ENCODE data around the gene OLIG1. TPM values are rescaled to one million over a fixed set of nuclear protein-coding genes. Genes with fewer than 3 reads are reported as not detected.

OLIG1 gene
- total RNA-seq, 1 experiment from 2014 or later: not detected

GRCh38 chr21:33064623-33065390 lies 5.1 kb upstream of the OLIG1 start:
- Histone ChIP-seq H4K20me1 (ENCODE audit: low read length) (no peaks in the 10 kb centered on the region), H3K9me2 (replicated peaks; ENCODE audit: low read length) (no peaks in the 10 kb centered on the region), H3K79me2 (ENCODE audit: low read length) (no peaks in the 10 kb centered on the region), H3K27ac (ENCODE audit: low read length) (no peak overlapping the region), H3K9me3 (ENCODE audit: low read length) (no peaks in the 10 kb centered on the region), H3K4me1 (ENCODE audit: insufficient read depth, low read length) (no peaks in the 10 kb centered on the region), H3K9ac (ENCODE audit: low read length) (no peak overlapping the region), H3F3A (ENCODE audit: low read length, unreplicated experiment) (no peaks in the 10 kb centered on the region), H3K36me3 (ENCODE audit: low read depth, low read length) (no peaks in the 10 kb centered on the region), H3K4me2 (ENCODE audit: low read length) (no peak overlapping the region), H3K27me3 (ENCODE audit: low read length) (peaks cover 69% of the 10 kb centered on the region), H2AFZ (ENCODE audit: low read length) (no peak overlapping the region), H3K4me3 (ENCODE audit: low read length) (no peak overlapping the region)
- POLR2A ChIA-PET (ENCODE audit: unreplicated experiment): no interaction called here
- intact Hi-C loops (cut with micrococcal nuclease): no loop called here
- ATAC-seq (no peak), DNase-seq (no peak)
- BruUV-seq (replicated peaks): no TSS peak
- CTCF ChIA-PET: interaction anchor here (0.5 kb wide), 1 partner anchor 61 kb away, joined by 3 read pairs; no protein-coding TSS in a partner anchor
- TF ChIP-seq EZH2phosphoT487 (IDR thresholded peaks at IDR 0.05; ENCODE audit: borderline replicate concordance, low read length): no peak
- no peak for TF ChIP-seq CTCF (conservative IDR thresholded peaks at IDR 0.05; ENCODE audit: low read depth, low read length)
- TF ChIP-seq EZH2 (IDR thresholded peaks at IDR 0.05; ENCODE audit: low read length, unreplicated experiment): no peak

- H3F3A ChIP-seq (ENCODE audit: low read length, unreplicated experiment): no peaks in the 10 kb centered on the region
- no peak overlapping the region for H3K9ac ChIP-seq (ENCODE audit: low read length)
- TF ChIP-seq EZH2phosphoT487 (IDR thresholded peaks at IDR 0.05; ENCODE audit: borderline replicate concordance, low read length): no peak
- TF ChIP-seq EZH2 (IDR thresholded peaks at IDR 0.05; ENCODE audit: low read length, unreplicated experiment): no peak
- no peak for TF ChIP-seq CTCF (conservative IDR thresholded peaks at IDR 0.05; ENCODE audit: low read depth, low read length)
- no peaks in the 10 kb centered on the region for H3K36me3 ChIP-seq (ENCODE audit: low read depth, low read length)
- no peaks in the 10 kb centered on the region for H3K4me1 ChIP-seq (ENCODE audit: insufficient read depth, low read length)
- DNase-seq (no peak), ATAC-seq (no peak)
- POLR2A ChIA-PET (ENCODE audit: unreplicated experiment): no interaction called here
- H3K4me2 ChIP-seq (ENCODE audit: low read length): no peak overlapping the region
- no peak overlapping the region for H3K4me3 ChIP-seq (ENCODE audit: low read length)
- no TSS peak for BruUV-seq (replicated peaks)
- H2AFZ ChIP-seq (ENCODE audit: low read length): no peak overlapping the region
- H3K79me2 ChIP-seq (ENCODE audit: low read length): no peaks in the 10 kb centered on the region
- no peak overlapping the region for H3K27ac ChIP-seq (ENCODE audit: low read length)
- no peaks in the 10 kb centered on the region for H4K20me1 ChIP-seq (ENCODE audit: low read length)
- no peaks in the 10 kb centered on the region for H3K9me3 ChIP-seq (ENCODE audit: low read length)
- CTCF ChIA-PET: no interaction called here
- intact Hi-C loops (cut with micrococcal nuclease): no loop called here
- H3K9me2 ChIP-seq (replicated peaks; ENCODE audit: low read length): no peaks in the 10 kb centered on the region
- H3K27me3 ChIP-seq (ENCODE audit: low read length): peaks cover 68% of the 10 kb centered on the region
Measured at GRCh38 chr21:33067043-33067442, 2.9 kb upstream of the OLIG1 start.

GRCh38 chr21:33067457-33067856 lies 2.5 kb upstream of the OLIG1 start:
- Histone ChIP-seq H3K9ac (ENCODE audit: low read length) (no peak overlapping the region), H3K4me2 (ENCODE audit: low read length) (no peak overlapping the region), H3K9me2 (replicated peaks; ENCODE audit: low read length) (no peaks in the 10 kb centered on the region), H3K79me2 (ENCODE audit: low read length) (no peaks in the 10 kb centered on the region), H3K27ac (ENCODE audit: low read length) (no peak overlapping the region), H2AFZ (ENCODE audit: low read length) (no peak overlapping the region), H3K9me3 (ENCODE audit: low read length) (no peaks in the 10 kb centered on the region), H3K4me3 (ENCODE audit: low read length) (no peak overlapping the region), H4K20me1 (ENCODE audit: low read length) (no peaks in the 10 kb centered on the region), H3K36me3 (ENCODE audit: low read depth, low read length) (no peaks in the 10 kb centered on the region), H3F3A (ENCODE audit: low read length, unreplicated experiment) (no peaks in the 10 kb centered on the region), H3K27me3 (ENCODE audit: low read length) (peaks cover 72% of the 10 kb centered on the region), H3K4me1 (ENCODE audit: insufficient read depth, low read length) (no peaks in the 10 kb centered on the region)
- no TSS peak for BruUV-seq (replicated peaks)
- intact Hi-C loops (cut with micrococcal nuclease): no loop called here
- DNase-seq (no peak), ATAC-seq (no peak)
- ChIA-PET CTCF (no interaction called here), POLR2A (ENCODE audit: unreplicated experiment) (no interaction called here)
- TF ChIP-seq CTCF (conservative IDR thresholded peaks at IDR 0.05; ENCODE audit: low read depth, low read length) (no peak), EZH2phosphoT487 (IDR thresholded peaks at IDR 0.05; ENCODE audit: borderline replicate concordance, low read length) (no peak), EZH2 (IDR thresholded peaks at IDR 0.05; ENCODE audit: low read length, unreplicated experiment) (no peak)

All from PC-3 (cell line).